H9 (cell line): ENCODE data around the gene RNF215. TPM values are rescaled to one million over a fixed set of nuclear protein-coding genes. Genes with fewer than 3 reads are reported as not detected.

Source experiments
- DNase-seq: peaks from one replicate; pipeline ENCODE4 v3.0.0-alpha.2; 2017
- H2AFZ ChIP-seq: one replicate; pipeline ENCODE4 v1.6.1; 2013; ENCODE audit warnings: mild to moderate bottlenecking, low read length, control low read depth, moderate library complexity
- H2AK5ac ChIP-seq: 2 replicates; pipeline ENCODE4 v1.6.1; 2013; ENCODE audit warnings: low read length, control low read depth, mixed read lengths; ENCODE audit not compliant: insufficient read length
- H2BK120ac ChIP-seq: one replicate; pipeline ENCODE4 v1.6.1; 2013; ENCODE audit warnings: low read depth, mild to moderate bottlenecking, low read length, control low read depth, inconsistent platforms; ENCODE audit not compliant: poor library complexity, severe bottlenecking
- H2BK12ac ChIP-seq: 2 replicates; pipeline ENCODE4 v1.6.1; 2013; ENCODE audit warnings: low read length, control low read depth, mixed read lengths, low read depth; ENCODE audit not compliant: insufficient read length
- H2BK15ac ChIP-seq: 2 replicates; pipeline ENCODE4 v1.6.1; 2013; ENCODE audit warnings: low read depth, low read length, control low read depth
- H2BK20ac ChIP-seq: one replicate; pipeline ENCODE4 v1.6.1; 2013; ENCODE audit warnings: low read depth, mild to moderate bottlenecking, low read length, control low read depth, inconsistent platforms; ENCODE audit not compliant: poor library complexity, severe bottlenecking
- H2BK5ac ChIP-seq: 2 replicates; pipeline ENCODE4 v1.6.1; 2013; ENCODE audit warnings: low read length, control low read depth, mixed read lengths; ENCODE audit not compliant: insufficient read length
- H3K14ac ChIP-seq: 2 replicates; pipeline ENCODE4 v1.6.1; 2013; ENCODE audit warnings: low read length, control low read depth; ENCODE audit not compliant: insufficient read depth
- H3K18ac ChIP-seq: 2 replicates; pipeline ENCODE4 v1.6.1; 2013; ENCODE audit warnings: low read depth, mild to moderate bottlenecking, mixed read lengths, low read length, control low read depth; ENCODE audit not compliant: insufficient read length
- H3K23ac ChIP-seq: 2 replicates; pipeline ENCODE4 v1.6.1; 2013; ENCODE audit warnings: low read length, control low read depth, mixed read lengths, low read depth; ENCODE audit not compliant: insufficient read length
- H3K23me2 ChIP-seq: 2 replicates; pipeline ENCODE4 v1.6.1; 2013; ENCODE audit warnings: low read depth, mild to moderate bottlenecking, mixed read lengths, low read length, control low read depth; ENCODE audit not compliant: insufficient read length, poor library complexity, severe bottlenecking
- H3K27ac ChIP-seq: 2 replicates; pipeline ENCODE4 v1.5.1; 2013; ENCODE audit warnings: low read length, control low read depth, mixed read lengths, low read depth; ENCODE audit not compliant: insufficient read length
- H3K27me3 ChIP-seq: 2 replicates; pipeline ENCODE4 v1.6.1; 2013; ENCODE audit warnings: low read length, control low read depth, inconsistent platforms; ENCODE audit not compliant: insufficient read depth
- H3K4ac ChIP-seq: 2 replicates; pipeline ENCODE4 v1.6.1; 2013; ENCODE audit warnings: low read depth, mild to moderate bottlenecking, control low read depth, inconsistent platforms, low read length, moderate library complexity
- H3K4me1 ChIP-seq: 2 replicates; pipeline ENCODE4 v1.6.1; 2013; ENCODE audit warnings: low read length, control low read depth, inconsistent platforms; ENCODE audit not compliant: insufficient read depth
- H3K4me2 ChIP-seq: 2 replicates; pipeline ENCODE4 v1.6.1; 2013; ENCODE audit warnings: low read length, control low read depth, mixed read lengths; ENCODE audit not compliant: insufficient read length, insufficient read depth
- H3K56ac ChIP-seq: 2 replicates; pipeline ENCODE4 v1.6.1; 2013; ENCODE audit warnings: low read depth, mild to moderate bottlenecking, mixed read lengths, low read length, control low read depth; ENCODE audit not compliant: insufficient read length
- H3K79me1 ChIP-seq: 2 replicates; pipeline ENCODE4 v1.6.1; 2013; ENCODE audit warnings: low read depth, mild to moderate bottlenecking, moderate library complexity, low read length, control low read depth, inconsistent platforms; ENCODE audit not compliant: insufficient read depth, poor library complexity, severe bottlenecking
- H3K79me2 ChIP-seq: 2 replicates; pipeline ENCODE4 v1.6.1; 2013; ENCODE audit warnings: low read length, control low read depth, inconsistent platforms; ENCODE audit not compliant: insufficient read depth
- H3K9ac ChIP-seq: 2 replicates; pipeline ENCODE4 v1.6.1; 2013; ENCODE audit warnings: low read length, control low read depth, mixed read lengths; ENCODE audit not compliant: insufficient read length; ENCODE audit errors: extremely low read depth
- H3K9me3 ChIP-seq: one replicate; pipeline ENCODE4 v1.6.1; 2013; ENCODE audit warnings: low read depth, low read length, inconsistent platforms; ENCODE audit not compliant: control insufficient read depth
- H3T11ph ChIP-seq: one replicate; pipeline ENCODE4 v1.6.1; 2013; ENCODE audit warnings: mild to moderate bottlenecking, low read length, control low read depth, inconsistent platforms
- H4K20me1 ChIP-seq: one replicate; pipeline ENCODE4 v1.6.1; 2013; ENCODE audit not compliant: control insufficient read depth, insufficient read length, insufficient read depth
- H4K5ac ChIP-seq: 2 replicates; pipeline ENCODE4 v1.6.1; 2013; ENCODE audit warnings: low read depth, mild to moderate bottlenecking, mixed read lengths, low read length, control low read depth; ENCODE audit not compliant: insufficient read length
- H4K8ac ChIP-seq: replicated peaks from 2 replicates; pipeline ENCODE4 v1.6.1; 2013; ENCODE audit warnings: low read length, control low read depth, mixed read lengths, low read depth; ENCODE audit not compliant: insufficient read length
- H4K91ac ChIP-seq: 2 replicates; pipeline ENCODE4 v1.6.1; 2013; ENCODE audit warnings: low read depth, mild to moderate bottlenecking, moderate library complexity, mixed read lengths, low read length, control low read depth; ENCODE audit not compliant: insufficient read length
- H3K27ac Mint-ChIP-seq, 3 experiments: 2 replicates in 2 of 3; 3 replicates in 1 of 3; pipeline ENCODE4 v1.8.0; 2020 to 2021; ENCODE audit warnings: mixed read lengths in 3 of 3, mild to moderate bottlenecking in 1 of 3, moderate library complexity in 1 of 3
- H3K27me3 Mint-ChIP-seq: 2 replicates; pipeline ENCODE4 v1.8.0; 2021; ENCODE audit warnings: low read depth, mild to moderate bottlenecking, moderate library complexity, mixed read lengths
- H3K36me3 Mint-ChIP-seq, 3 experiments: 2 replicates in 2 of 3; 3 replicates in 1 of 3; pipeline ENCODE4 v1.8.0; 2020 to 2021; ENCODE audit warnings: low read depth in 3 of 3, mixed read lengths in 3 of 3; ENCODE audit not compliant: insufficient read depth in 1 of 3
- H3K4me1 Mint-ChIP-seq, 2 experiments: 2 replicates each; pipeline ENCODE4 v1.8.0; 2020; ENCODE audit warnings: mixed read lengths in 2 of 2
- H3K4me3 Mint-ChIP-seq, 2 experiments: 2 replicates in 1 of 2; 3 replicates in 1 of 2; pipeline ENCODE4 v1.8.0; 2020 to 2021; ENCODE audit warnings: mild to moderate bottlenecking in 2 of 2, mixed read lengths in 2 of 2, moderate library complexity in 1 of 2
- H3K9me3 Mint-ChIP-seq, 2 experiments: 2 replicates in 1 of 2; 3 replicates in 1 of 2; pipeline ENCODE4 v1.8.0; 2020; ENCODE audit warnings: mild to moderate bottlenecking in 2 of 2, mixed read lengths in 2 of 2, moderate library complexity in 1 of 2
- WGBS: extraction: QIAGEN DNeasy Blood & Tissue Kit; methylation state at CpG from one replicate; pipeline ENCODE4 v1.1.7; 2013; ENCODE audit warnings: missing lambda C conversion rate, low lambda C conversion rate, mixed read lengths; ENCODE audit not compliant: insufficient read length; ENCODE audit errors: extremely low coverage; 5-methylcytosine and 5-hydroxymethylcytosine counted together
- total RNA-seq: library from RNA; stranded (reverse); gene quantifications from 2 replicates; pipeline ENCODE4 v1.2.1, GENCODE V29; 2021
- TF ChIP-seq, protein P1 (sequence below): fragments of 200-600 bp; sonication (generic); conservative IDR thresholded peaks from 3 replicates; pipeline ENCODE4 v1.8.0; 2021; ENCODE audit warnings: antibody characterized with exemption, mild to moderate bottlenecking

RNF215 gene
- total RNA-seq, 1 experiment from 2014 or later = 24.5 TPM

DNA sequence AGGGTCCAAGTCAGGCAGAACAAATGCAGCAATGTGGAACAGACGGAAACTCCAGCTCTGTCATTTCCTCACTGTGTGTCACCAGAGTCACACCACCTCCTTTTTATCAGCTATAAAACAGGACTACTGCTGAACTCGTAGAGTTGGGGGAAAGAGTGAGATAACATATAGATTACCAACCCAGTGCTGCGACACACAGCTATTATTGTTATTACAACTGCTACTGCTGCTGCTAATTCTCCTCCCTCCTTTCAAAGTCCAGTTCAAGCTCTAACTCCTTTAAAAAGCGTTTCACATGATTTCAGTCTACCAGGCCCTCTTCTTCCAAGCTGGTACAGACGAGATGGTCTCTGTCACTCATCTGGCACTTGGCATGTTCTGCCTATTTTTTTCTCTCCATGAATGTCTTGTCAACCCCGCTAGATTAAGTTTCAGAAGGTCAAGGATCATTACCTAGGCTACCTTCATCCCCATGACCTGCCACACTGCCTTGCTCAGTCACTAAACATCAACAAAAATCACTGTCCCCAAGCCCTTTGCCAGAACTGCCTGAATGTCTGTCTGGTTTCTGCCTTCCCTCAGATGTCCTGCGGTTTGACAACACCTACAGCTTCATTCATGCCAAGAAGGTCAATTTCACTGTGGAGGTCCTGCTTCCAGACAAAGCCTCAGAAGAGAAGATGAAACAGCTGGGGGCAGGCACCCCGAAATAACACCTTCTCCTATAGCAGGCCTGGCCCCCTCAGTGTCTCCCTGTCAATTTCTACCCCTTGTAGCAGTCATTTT, 34.7 kb upstream of the RNF215 start:
- TF ChIP-seq, protein P1, sequence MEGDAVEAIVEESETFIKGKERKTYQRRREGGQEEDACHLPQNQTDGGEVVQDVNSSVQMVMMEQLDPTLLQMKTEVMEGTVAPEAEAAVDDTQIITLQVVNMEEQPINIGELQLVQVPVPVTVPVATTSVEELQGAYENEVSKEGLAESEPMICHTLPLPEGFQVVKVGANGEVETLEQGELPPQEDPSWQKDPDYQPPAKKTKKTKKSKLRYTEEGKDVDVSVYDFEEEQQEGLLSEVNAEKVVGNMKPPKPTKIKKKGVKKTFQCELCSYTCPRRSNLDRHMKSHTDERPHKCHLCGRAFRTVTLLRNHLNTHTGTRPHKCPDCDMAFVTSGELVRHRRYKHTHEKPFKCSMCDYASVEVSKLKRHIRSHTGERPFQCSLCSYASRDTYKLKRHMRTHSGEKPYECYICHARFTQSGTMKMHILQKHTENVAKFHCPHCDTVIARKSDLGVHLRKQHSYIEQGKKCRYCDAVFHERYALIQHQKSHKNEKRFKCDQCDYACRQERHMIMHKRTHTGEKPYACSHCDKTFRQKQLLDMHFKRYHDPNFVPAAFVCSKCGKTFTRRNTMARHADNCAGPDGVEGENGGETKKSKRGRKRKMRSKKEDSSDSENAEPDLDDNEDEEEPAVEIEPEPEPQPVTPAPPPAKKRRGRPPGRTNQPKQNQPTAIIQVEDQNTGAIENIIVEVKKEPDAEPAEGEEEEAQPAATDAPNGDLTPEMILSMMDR = no peak
- no peak overlapping the region for H3K56ac ChIP-seq
- no peak overlapping the region for H2AK5ac ChIP-seq
- H3K23ac ChIP-seq = no peak overlapping the region
- H3K9me3 ChIP-seq = no peaks in the 10 kb centered on the region
- H3K36me3 Mint-ChIP-seq = peaks cover 2 to 45% (median 37%) of the 10 kb centered on the region in 3 experiments; a peak in 5 of 7 replicates
- DNase-seq = no peak
- no peak overlapping the region for H2BK120ac ChIP-seq
- no peak overlapping the region for H4K8ac ChIP-seq
- H3K9me3 Mint-ChIP-seq = no peaks in the 10 kb centered on the region
- H2AFZ ChIP-seq = no peak overlapping the region
- no peak overlapping the region for H2BK12ac ChIP-seq
- H3K79me2 ChIP-seq = no peaks in the 10 kb centered on the region
- H3K4me1 Mint-ChIP-seq = peaks cover 29 to 36% of the 10 kb centered on the region in 2 experiments
- H4K91ac ChIP-seq = no peak overlapping the region
- H3K4me2 ChIP-seq = no peak overlapping the region
- no peak overlapping the region for H2BK15ac ChIP-seq
- H4K5ac ChIP-seq = no peak overlapping the region
- H4K20me1 ChIP-seq = no peaks in the 10 kb centered on the region
- peak overlapping the region in 2 of 3 experiments; percentile 95 to 96; a peak in 4 of 7 replicates for H3K27ac Mint-ChIP-seq
- H3K27me3 Mint-ChIP-seq = no peaks in the 10 kb centered on the region; the same call in 1 of the 2 replicates
- H3K23me2 ChIP-seq = peaks cover 21% of the 10 kb centered on the region
- H2BK5ac ChIP-seq = no peak overlapping the region
- H3K9ac ChIP-seq = no peak overlapping the region
- no peak overlapping the region for H3K18ac ChIP-seq
- H2BK20ac ChIP-seq = no peak overlapping the region
- peaks cover 7% of the 10 kb centered on the region; the same call in 1 of the 2 replicates for H3K4me1 ChIP-seq
- H3K14ac ChIP-seq = no peak overlapping the region
- no peak overlapping the region for H3T11ph ChIP-seq
- H3K4ac ChIP-seq = no peak overlapping the region
- H3K27me3 ChIP-seq = no peaks in the 10 kb centered on the region
- H3K4me3 Mint-ChIP-seq = peak overlapping the region; percentile 87 to 93
- H3K27ac ChIP-seq = no peak overlapping the region
- no peaks in the 10 kb centered on the region for H3K79me1 ChIP-seq
- no CpG with 5 or more reads among the region's 8 CpGs for WGBS
